ENCODE results near the gene EID1.
"Not testable (repeated sequence)": the region's sequence is repeated elsewhere in the genome, so short reads cannot be mapped to it uniquely, and the experiment has no call there.

The EID1 gene

GRCh38 chr15:48877630-48878595, at the start of gene EID1:
Gene EID1 (plus strand): TSS chr15:48878134. CDS start chr15:48878177, 43 bp downstream.
- DNase-seq (ENCODE audit: insufficient read length, low spot score) (peak; percentile 68), FAIRE-seq (peak; percentile 99)

- FAIRE-seq (no peak), DNase-seq (ENCODE audit: insufficient read length, low spot score) (no peak)
Observed at GRCh38 chr15:48828471-48828870, 49.5 kb upstream of the EID1 start.

- no peak for FAIRE-seq
- DNase-seq (ENCODE audit: insufficient read length, low spot score): no peak
Observed at GRCh38 chr15:48828906-48829305, 49.0 kb upstream of the EID1 start.

- DNase-seq (ENCODE audit: insufficient read length, low spot score): no peak
- no peak for FAIRE-seq
Observed at GRCh38 chr15:48832648-48833047, 45.3 kb upstream of the EID1 start.

GRCh38 chr15:48833526-48834239, 44.3 kb upstream of the EID1 start:
- FAIRE-seq: no peak

GRCh38 chr15:48834756-48835155, 43.2 kb upstream of the EID1 start:
- no peak for FAIRE-seq
- DNase-seq (ENCODE audit: insufficient read length, low spot score): no peak

More at GRCh38 chr15:48833526-48834239, 44.3 kb upstream of the EID1 start:
- no peak for DNase-seq (ENCODE audit: insufficient read length, low spot score)

- FAIRE-seq (no peak), DNase-seq (ENCODE audit: insufficient read length, low spot score) (no peak)
Observed at GRCh38 chr15:48842501-48842900, 35.4 kb upstream of the EID1 start.

- no peak for DNase-seq (ENCODE audit: insufficient read length, low spot score)
- FAIRE-seq: no peak
Observed at GRCh38 chr15:48845123-48845522, 32.8 kb upstream of the EID1 start.

GRCh38 chr15:48850648-48851047, 27.3 kb upstream of the EID1 start:
- FAIRE-seq (no peak), DNase-seq (ENCODE audit: insufficient read length, low spot score) (no peak)

- DNase-seq (ENCODE audit: insufficient read length, low spot score): no peak
- FAIRE-seq: no peak
Observed at GRCh38 chr15:48851956-48852355, 26.0 kb upstream of the EID1 start.

- DNase-seq (ENCODE audit: insufficient read length, low spot score); FAIRE-seq: not testable (repeated sequence)
Observed at GRCh38 chr15:48854434-48854833, 23.5 kb upstream of the EID1 start.

GRCh38 chr15:48855501-48856440, 22.2 kb upstream of the EID1 start:
- no peak for FAIRE-seq
- no peak for DNase-seq (ENCODE audit: insufficient read length, low spot score)

- FAIRE-seq (no peak), DNase-seq (ENCODE audit: insufficient read length, low spot score) (no peak)
Observed at GRCh38 chr15:48856942-48857341, 21.0 kb upstream of the EID1 start.

- FAIRE-seq (no peak), DNase-seq (ENCODE audit: insufficient read length, low spot score) (no peak)
Observed at GRCh38 chr15:48858401-48858800, 19.5 kb upstream of the EID1 start.

GRCh38 chr15:48859426-48859825, 18.5 kb upstream of the EID1 start:
- no peak for FAIRE-seq
- no peak for DNase-seq (ENCODE audit: insufficient read length, low spot score)

- peak; percentile 44 for DNase-seq (ENCODE audit: insufficient read length, low spot score)
- peak; percentile 79 for FAIRE-seq
Observed at GRCh38 chr15:48861813-48862431, 16.0 kb upstream of the EID1 start.

GRCh38 chr15:48862705-48863104, 15.2 kb upstream of the EID1 start:
- FAIRE-seq (no peak), DNase-seq (ENCODE audit: insufficient read length, low spot score) (no peak)

GRCh38 chr15:48865370-48866079, 12.4 kb upstream of the EID1 start:
- DNase-seq (ENCODE audit: insufficient read length, low spot score): no peak
- no peak for FAIRE-seq

- DNase-seq (ENCODE audit: insufficient read length, low spot score) (no peak), FAIRE-seq (no peak)
Observed at GRCh38 chr15:48866141-48866563, 11.8 kb upstream of the EID1 start.
